ENCODE results near the gene ARHGAP22. TPM values are rescaled to one million over a fixed set of nuclear protein-coding genes. Genes with fewer than 3 reads are reported as not detected.

ARHGAP22 gene
- total RNA-seq, 1 experiment from 2014 or later = 13.5 TPM

DNA sequence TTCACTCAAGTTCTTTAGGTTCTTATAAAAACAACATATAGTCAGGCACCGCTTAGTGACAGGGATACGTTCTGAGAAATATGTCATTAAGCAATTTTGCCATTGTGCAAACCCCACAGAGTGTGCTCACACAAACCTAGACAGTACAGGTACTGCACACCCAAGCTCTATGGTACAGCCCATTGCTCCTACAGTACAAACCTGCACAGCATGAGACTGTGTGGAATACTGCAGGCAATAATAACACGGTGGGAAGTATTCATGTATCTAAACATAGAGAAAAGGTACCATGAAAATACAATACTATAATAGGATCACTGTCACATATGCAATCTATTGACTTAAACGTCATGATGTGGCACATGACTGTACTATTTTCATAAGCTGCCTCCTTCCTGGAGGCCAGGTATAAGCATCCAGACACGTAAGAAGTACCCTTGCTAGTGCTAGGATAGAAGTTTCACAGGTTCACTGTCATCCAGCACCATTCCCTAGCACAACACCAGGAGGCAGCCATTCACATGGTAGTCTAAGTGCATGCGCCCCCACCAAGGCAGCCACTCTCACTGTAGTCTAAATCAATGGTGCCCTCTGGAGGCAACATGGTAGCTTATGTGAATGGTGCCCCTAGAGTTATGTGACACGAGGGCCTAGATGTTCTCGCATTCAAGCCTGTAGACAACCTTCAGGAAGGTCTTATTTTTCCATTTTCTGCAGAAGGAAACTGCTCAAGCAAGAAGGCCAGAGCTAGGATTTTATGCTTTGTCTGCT, 98.5 kb downstream of the ARHGAP22 start:
- H3K9me3 ChIP-seq = no peaks in the 10 kb centered on the region
- no peaks in the 10 kb centered on the region for H3K4me1 ChIP-seq
- TF ChIP-seq, protein P1, sequence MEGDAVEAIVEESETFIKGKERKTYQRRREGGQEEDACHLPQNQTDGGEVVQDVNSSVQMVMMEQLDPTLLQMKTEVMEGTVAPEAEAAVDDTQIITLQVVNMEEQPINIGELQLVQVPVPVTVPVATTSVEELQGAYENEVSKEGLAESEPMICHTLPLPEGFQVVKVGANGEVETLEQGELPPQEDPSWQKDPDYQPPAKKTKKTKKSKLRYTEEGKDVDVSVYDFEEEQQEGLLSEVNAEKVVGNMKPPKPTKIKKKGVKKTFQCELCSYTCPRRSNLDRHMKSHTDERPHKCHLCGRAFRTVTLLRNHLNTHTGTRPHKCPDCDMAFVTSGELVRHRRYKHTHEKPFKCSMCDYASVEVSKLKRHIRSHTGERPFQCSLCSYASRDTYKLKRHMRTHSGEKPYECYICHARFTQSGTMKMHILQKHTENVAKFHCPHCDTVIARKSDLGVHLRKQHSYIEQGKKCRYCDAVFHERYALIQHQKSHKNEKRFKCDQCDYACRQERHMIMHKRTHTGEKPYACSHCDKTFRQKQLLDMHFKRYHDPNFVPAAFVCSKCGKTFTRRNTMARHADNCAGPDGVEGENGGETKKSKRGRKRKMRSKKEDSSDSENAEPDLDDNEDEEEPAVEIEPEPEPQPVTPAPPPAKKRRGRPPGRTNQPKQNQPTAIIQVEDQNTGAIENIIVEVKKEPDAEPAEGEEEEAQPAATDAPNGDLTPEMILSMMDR (IDR thresholded peaks at IDR 0.05; ENCODE audit: insufficient read depth in 1 of 2, low read depth in 1 of 2, low read length in 1 of 2, severe bottlenecking in 1 of 2, unreplicated experiment in 1 of 2) = peak; percentile 56 to 68
- BruUV-seq (replicated peaks) = no TSS peak
- Mint-ChIP-seq H3K4me1 (ENCODE audit: low read depth, unreplicated experiment) (no peaks in the 10 kb centered on the region), H3K27ac (ENCODE audit: unreplicated experiment) (no peak overlapping the region), H3K36me3 (ENCODE audit: insufficient read depth, unreplicated experiment) (no peaks in the 10 kb centered on the region), H3K9me3 (ENCODE audit: unreplicated experiment) (no peaks in the 10 kb centered on the region), H3K4me3 (ENCODE audit: unreplicated experiment) (no peak overlapping the region), H3K27me3 (ENCODE audit: insufficient read depth, unreplicated experiment) (no peaks in the 10 kb centered on the region)
- intact Hi-C loops (cut with micrococcal nuclease; ENCODE audit: unreplicated experiment) = loop anchor here (1.0 to 2.0 kb wide), 3 partner anchors 44 to 143 kb away; no protein-coding TSS in a partner anchor
- ChIA-PET CTCF (interaction anchor here (0.6 to 2.0 kb wide), 8 partner anchors 52 to 196 kb away, joined by 3 to 21 read pairs (median 4); no protein-coding TSS in a partner anchor), POLR2A (no interaction called here)
- H3K36me3 ChIP-seq (ENCODE audit: control insufficient read depth, insufficient read depth, low read length) = no peaks in the 10 kb centered on the region
- H3K27me3 ChIP-seq (replicated peaks; ENCODE audit: control insufficient read depth, insufficient read depth, low read length) = no peaks in the 10 kb centered on the region
- DNase-seq = peak; percentile 69 to 74
- no peak overlapping the region for H3K4me3 ChIP-seq (ENCODE audit: low read depth, low read length)

DNA sequence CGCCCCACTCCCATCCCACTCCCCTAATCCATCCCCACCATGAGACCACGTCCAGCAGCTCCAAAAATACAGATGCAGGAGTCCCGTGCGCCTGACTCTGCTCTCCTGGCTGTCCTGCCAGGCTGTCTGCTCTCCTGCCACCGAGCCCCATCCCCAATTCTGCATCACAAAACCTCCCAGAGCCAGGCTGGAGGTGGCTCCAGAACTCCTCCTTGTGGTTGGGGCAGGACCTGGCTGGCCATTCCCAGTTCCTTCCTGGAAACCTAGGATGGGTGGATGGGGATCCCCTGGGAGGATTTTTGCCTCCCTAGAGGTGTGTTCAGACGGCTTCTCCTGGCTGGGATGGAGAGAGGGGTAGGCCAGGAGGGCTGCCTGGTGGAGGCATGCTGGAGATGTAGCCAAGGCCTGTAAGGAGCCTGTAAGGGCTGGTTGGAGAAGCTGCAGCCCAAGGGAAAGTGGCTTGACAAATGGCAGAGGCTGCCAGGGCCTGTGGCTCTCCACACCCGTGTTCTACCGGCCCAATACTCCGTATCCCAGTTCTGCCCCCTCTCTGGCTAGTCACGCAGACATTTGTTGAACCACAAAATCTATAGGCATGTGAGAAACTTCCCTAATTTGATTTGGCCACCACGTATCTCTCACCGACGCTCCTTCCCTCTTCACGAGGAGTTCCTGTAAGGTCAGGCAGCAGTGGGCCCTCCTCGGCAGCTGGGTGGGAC, 99.3 kb downstream of the ARHGAP22 start:
- no TSS peak for BruUV-seq (replicated peaks)
- no peak overlapping the region for H3K4me3 ChIP-seq (ENCODE audit: low read depth, low read length)
- TF ChIP-seq, protein P1 (IDR thresholded peaks at IDR 0.05; ENCODE audit: insufficient read depth in 1 of 2, low read depth in 1 of 2, low read length in 1 of 2, severe bottlenecking in 1 of 2, unreplicated experiment in 1 of 2) = peak; percentile 67 to 84
- H3K36me3 ChIP-seq (ENCODE audit: control insufficient read depth, insufficient read depth, low read length) = no peaks in the 10 kb centered on the region
- H3K4me1 ChIP-seq = no peaks in the 10 kb centered on the region
- no peaks in the 10 kb centered on the region for H3K27me3 ChIP-seq (replicated peaks; ENCODE audit: control insufficient read depth, insufficient read depth, low read length)
- peak; percentile 50 to 67 for DNase-seq
- CTCF ChIA-PET = interaction anchor here (1.5 to 2.0 kb wide), 6 partner anchors 60 to 151 kb away, joined by 4 to 21 read pairs (median 8); no protein-coding TSS in a partner anchor
- Mint-ChIP-seq H3K27ac (ENCODE audit: unreplicated experiment) (peak overlapping the region; percentile 56), H3K27me3 (ENCODE audit: insufficient read depth, unreplicated experiment) (no peaks in the 10 kb centered on the region), H3K9me3 (ENCODE audit: unreplicated experiment) (no peaks in the 10 kb centered on the region), H3K4me1 (ENCODE audit: low read depth, unreplicated experiment) (no peaks in the 10 kb centered on the region), H3K36me3 (ENCODE audit: insufficient read depth, unreplicated experiment) (no peaks in the 10 kb centered on the region), H3K4me3 (ENCODE audit: unreplicated experiment) (no peak overlapping the region)
- intact Hi-C loops (cut with micrococcal nuclease; ENCODE audit: unreplicated experiment) = loop anchor here (1.0 to 2.0 kb wide), 4 partner anchors 43 to 142 kb away; no protein-coding TSS in a partner anchor
- no peaks in the 10 kb centered on the region for H3K9me3 ChIP-seq
- POLR2A ChIA-PET = no interaction called here

DNA sequence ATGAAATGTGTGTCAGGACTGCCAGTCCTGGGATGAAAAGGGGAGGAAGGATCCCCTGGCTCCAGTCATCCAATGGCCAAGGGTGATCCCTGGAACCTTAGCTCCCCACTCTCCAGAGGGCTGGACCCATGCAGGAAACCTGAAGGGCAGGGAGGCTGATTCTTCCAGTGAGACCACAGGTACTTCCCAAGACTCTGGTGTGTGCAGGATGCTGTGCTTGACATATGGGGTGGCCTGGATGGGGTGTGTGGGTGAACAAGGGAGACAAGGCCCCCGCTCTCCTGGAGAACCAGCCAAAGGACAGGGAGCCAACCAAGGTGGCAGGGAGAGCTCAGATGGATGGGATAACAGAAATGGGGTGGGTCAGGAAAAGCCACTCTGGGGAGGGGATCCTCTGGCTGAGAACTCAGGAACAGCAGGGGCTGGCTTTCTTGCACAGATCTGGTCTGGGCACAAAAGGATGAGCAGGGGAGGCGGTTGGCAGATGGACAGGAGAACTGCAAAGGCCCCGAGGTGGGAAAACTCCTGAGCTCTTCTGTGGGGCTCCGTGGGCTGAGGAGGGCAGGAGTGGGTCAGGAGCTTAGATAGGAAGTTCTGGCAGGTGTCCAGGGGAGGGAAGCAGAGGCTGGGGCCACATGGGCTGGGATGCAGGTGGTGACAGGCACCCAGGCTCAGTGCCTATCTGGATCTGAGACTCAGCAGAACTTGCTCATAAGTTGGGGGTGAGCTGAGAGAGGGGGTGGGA, 100.6 kb downstream of the ARHGAP22 start:
- no peaks in the 10 kb centered on the region for H3K27me3 ChIP-seq (replicated peaks; ENCODE audit: control insufficient read depth, insufficient read depth, low read length)
- CTCF ChIA-PET = interaction anchor here (0.6 to 2.0 kb wide), 6 partner anchors 50 to 144 kb away, joined by 3 to 7 read pairs (median 4); no protein-coding TSS in a partner anchor
- no TSS peak for BruUV-seq (replicated peaks)
- H3K4me1 ChIP-seq = no peaks in the 10 kb centered on the region
- Mint-ChIP-seq H3K4me1 (ENCODE audit: low read depth, unreplicated experiment) (no peaks in the 10 kb centered on the region), H3K27ac (ENCODE audit: unreplicated experiment) (no peak overlapping the region), H3K27me3 (ENCODE audit: insufficient read depth, unreplicated experiment) (no peaks in the 10 kb centered on the region), H3K36me3 (ENCODE audit: insufficient read depth, unreplicated experiment) (no peaks in the 10 kb centered on the region), H3K9me3 (ENCODE audit: unreplicated experiment) (no peaks in the 10 kb centered on the region), H3K4me3 (ENCODE audit: unreplicated experiment) (no peak overlapping the region)
- peak in 1 of 2 experiments; percentile 35 for DNase-seq
- H3K36me3 ChIP-seq (ENCODE audit: control insufficient read depth, insufficient read depth, low read length) = no peaks in the 10 kb centered on the region
- TF ChIP-seq, protein P1 (IDR thresholded peaks at IDR 0.05; ENCODE audit: insufficient read depth in 1 of 2, low read depth in 1 of 2, low read length in 1 of 2, severe bottlenecking in 1 of 2, unreplicated experiment in 1 of 2) = no peak
- POLR2A ChIA-PET = no interaction called here
- intact Hi-C loops (cut with micrococcal nuclease; ENCODE audit: unreplicated experiment) = no loop called here
- no peak overlapping the region for H3K4me3 ChIP-seq (ENCODE audit: low read depth, low read length)
- H3K9me3 ChIP-seq = no peaks in the 10 kb centered on the region

Data from Caco-2 (cell line).